ENCODE data around the gene NINJ2.

The NINJ2 gene

DNA sequence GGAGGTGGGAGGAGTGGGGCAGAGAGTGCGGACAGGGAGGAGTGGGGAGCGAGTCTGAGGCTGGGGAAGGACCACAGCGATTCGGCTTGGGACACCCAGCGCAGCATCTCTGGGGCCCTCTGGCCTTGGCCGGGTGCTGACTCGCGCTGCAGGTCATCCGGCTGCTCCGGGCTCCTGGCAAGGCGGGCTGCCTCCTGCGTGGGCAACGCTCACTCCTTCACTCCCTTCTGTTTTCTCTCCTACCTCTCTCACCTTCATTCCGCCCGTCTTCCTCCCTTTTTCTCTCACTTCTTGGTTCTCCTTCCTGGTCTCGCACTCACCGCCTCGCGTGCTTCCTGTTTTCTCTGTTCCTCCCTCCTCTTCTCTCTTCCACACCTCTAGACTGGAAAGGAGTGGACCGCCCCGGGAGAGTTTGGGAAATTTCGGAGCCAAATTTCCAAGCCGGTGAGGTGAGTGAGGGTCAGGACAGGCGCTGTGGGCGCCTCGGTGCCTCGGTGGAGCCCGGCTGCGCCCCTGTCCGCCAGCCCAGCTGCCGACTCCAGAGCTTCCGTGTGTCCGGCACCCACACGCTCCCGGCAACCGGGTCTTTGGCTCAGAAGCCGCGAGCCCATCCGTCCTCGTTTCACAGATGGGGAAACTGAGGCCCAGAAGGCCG lies 116.9 kb downstream of the NINJ2 start:
- no peak for FAIRE-seq

DNA sequence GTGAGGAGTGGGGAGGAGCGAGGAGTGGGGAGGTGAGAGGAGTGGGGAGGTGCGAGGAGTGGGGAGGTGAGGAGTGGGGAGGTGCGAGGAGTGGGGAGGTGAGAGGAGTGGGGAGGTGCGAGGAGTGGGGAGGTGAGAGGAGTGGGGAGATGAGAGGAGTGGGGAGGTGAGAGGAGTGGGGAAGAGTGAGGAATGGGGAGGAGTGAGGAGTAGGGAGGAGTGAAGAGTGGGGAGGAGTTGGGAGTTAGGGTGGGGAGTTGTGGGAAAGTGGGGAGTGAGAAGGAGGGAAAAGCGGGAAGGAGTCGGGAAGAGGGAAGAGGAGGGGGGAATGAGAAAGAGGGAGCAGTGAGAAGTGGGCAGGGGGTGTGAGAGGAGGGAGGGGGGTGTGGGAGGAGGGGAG lies 117.4 kb downstream of the NINJ2 start:
- no peak for FAIRE-seq

GRCh38 chr12:544941-545635 lies 118.2 kb downstream of the NINJ2 start:
- no peak for FAIRE-seq

GRCh38 chr12:544142-544541 lies 119.1 kb downstream of the NINJ2 start:
- FAIRE-seq, result no peak

DNA sequence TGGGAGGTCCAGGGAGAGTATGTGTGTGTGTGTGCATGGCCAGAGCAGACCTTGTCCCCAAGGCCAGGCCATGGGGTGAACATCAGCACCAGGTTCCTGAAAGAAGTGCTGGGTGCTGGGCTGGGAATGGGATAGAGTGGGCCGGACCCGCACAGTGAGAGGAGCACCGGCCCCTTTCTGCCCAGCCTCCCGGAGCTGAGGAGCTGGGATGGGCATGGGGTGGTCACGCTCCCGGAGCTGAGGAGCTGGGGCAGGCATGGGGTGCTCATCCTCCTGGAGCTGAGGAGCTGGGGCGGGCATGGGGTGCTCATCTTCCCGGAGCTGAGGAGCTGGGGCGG lies 120.2 kb downstream of the NINJ2 start:
- FAIRE-seq, result no peak

GRCh38 chr12:542395-543113 lies 120.7 kb downstream of the NINJ2 start:
- no peak for FAIRE-seq

DNA sequence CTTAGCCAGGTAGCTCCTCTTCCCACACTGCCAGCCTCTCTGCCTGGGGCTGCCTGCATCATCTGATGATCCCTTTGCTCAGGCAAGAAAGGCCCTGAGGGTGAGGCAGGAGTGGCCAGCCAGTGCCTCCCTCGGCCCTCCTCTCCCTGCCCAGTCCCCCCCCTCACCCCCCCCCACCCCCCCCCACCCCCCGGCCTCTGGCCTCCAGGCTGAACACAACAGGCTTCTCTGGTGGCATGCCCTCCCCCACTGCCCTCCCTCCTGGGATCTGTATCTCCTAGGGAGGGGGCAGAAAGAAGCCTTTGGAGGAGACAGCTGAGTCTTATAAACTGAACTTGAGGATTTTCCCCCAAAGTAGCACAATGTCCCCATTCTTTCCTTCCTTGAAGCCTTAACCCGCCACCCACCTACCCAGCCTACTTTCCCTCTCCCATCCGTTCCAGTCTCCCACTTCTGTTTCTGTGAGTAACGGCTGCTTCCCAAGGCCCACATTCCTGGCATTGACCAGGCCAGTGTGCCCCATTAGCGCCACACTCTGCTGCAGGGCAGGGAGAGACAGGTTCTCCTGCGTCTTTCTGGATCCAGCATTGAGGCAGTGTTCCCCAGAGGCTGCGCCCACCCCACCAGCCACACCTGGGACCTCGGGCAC lies 121.4 kb downstream of the NINJ2 start:
- FAIRE-seq, result no peak

DNA sequence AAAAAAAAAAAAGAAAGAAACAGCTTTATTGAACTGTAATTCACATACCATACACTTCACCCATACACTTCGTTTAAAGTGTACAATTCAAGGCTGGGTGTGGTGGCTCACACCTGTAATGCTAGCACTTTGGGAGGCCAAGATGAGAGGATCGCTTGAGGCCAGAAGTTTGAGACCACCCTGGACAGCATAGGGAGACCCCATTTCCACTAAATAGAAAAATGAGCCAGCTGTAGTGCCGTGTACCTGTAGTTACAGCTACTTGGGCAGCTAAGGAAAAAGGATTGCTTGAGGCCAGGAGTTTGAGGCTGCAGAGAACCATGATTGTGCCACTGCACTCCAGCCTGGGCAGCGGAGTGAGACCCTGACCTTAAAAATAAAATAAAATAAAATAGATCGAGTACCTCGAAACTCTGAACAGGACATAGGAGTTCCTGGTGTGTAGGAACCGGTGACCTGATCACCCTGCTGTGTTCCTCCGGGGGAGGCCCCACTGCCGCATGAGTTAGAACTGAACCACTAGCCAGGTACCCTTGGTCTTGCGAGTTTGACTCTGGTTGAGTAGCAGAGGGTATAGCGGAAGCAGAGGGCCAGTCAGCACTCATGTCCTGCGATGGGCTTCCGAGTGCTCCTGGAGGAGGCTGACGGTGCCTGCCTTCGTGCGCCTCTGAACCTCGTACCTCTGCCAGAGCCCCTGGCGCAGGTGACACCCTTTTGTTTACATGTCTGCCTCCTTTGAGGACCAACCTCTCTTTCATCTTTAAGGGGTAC lies 123.5 kb downstream of the NINJ2 start:
- no peak for FAIRE-seq

GRCh38 chr12:538731-539539 lies 124.3 kb downstream of the NINJ2 start:
- FAIRE-seq, result no peak

DNA sequence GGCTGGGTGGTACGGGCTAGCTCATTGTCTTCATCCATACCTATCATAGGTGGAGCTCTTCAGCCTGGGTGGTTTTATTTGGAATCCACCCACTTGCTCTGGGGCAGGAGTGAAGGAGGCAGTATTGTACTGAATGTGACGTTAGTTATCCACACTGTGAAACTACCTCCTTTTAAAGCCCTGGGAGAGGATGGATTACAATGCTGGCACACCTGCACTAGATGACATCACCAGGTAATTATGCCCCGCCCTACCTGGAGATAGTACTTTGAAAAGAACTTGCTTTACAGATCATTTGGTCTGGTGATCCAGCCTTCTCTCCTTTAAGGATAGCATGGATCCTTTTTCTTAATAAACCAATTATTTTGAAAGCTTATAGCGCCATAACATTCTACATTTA lies 125.5 kb downstream of the NINJ2 start:
- FAIRE-seq, result peak; percentile 78

- FAIRE-seq, result no peak
Observed at GRCh38 chr12:536751-537245, 126.4 kb downstream of the NINJ2 start.

GRCh38 chr12:535396-535795 lies 127.8 kb downstream of the NINJ2 start:
- FAIRE-seq, result no peak

DNA sequence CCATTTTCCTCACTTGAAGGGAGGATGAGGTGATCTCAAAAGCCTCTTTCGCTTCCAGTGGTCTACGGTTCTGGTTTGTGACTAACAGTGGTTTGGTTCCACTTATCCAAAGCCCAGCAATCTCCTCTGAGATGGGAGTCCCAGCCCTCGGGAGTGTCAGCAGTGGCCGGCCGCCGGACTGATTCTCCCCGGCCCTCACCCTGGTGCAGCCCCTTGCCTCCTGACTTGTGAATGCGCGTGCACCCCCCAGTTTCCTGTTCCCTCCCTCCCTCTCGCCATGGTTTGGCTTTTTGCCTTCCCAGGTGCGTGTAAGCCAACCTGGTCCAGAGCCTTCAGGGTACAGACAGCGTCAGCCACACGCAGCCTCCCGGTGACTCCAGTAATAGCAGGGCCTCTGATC lies 129.0 kb downstream of the NINJ2 start:
- FAIRE-seq, result no peak

DNA sequence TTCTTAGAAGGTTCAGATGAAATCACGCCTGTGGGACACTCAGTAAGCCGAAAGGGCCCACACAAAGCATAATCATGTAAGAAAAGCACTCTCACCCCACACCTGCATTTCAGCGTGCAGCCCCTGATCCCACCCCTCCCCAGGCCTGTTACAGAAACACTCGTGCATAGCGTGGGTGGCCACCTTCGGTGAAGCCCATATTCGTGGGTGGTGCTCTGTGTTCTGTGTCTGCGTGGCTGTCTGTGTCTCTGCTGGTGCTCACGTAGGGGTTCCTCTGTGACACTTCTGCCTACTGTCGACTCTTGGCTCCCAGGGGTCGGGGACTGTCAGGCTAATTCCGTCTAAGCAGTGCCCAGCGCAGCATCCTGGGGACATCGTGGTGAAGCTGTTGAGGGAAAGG lies 129.5 kb downstream of the NINJ2 start:
- no peak for FAIRE-seq

- FAIRE-seq, result no peak
Observed at GRCh38 chr12:532908-533565, 130.2 kb downstream of the NINJ2 start.

DNA sequence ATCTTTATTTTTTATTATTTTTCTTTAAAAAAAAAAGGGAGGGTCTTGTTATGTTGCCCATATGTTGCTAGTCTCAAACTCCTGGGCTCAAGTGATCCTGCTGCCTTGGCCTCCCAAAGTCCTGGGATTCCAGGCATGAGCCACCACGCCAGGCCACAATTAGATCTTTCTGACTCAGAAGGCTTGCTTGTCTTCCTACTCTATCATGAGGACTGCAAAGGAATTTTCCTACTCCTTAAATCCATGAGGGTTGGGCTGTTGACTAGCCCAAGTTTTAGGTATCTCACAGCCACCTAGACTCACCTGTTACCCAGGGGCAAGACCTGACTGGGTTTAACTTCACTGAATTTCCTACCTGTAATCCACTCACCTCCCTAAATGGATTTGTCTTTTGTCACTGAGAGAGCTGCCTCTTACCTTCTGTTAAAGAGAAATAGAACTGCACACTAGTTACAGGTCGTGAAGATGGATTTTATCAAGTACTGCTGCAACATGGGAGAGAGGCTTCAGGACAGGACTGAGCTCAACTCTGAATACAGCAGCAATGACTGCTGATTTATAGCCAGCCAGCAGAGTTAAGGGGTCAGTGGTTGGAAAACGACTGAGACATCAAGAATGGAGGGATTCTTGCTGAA lies 131.2 kb downstream of the NINJ2 start:
- no peak for FAIRE-seq

DNA sequence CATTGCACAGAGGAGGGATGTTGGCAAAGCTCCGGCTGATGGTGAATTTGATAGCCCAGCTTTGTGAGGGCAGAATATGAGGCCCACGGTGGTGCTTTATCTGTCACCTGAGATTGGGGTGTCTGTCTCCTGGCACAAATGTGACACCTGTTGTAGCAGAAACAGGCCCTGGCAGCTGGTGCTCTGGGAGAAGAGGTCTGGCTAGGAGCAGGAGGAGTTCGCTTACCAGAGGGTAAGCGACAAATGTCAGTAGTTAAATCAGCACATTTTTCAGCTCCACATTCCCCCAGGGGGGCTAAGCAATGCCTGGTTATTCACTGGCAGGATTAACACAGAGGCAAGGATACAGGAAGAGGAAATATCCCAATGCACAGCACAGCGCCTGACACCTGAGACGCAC lies 132.4 kb downstream of the NINJ2 start:
- no peak for FAIRE-seq

DNA sequence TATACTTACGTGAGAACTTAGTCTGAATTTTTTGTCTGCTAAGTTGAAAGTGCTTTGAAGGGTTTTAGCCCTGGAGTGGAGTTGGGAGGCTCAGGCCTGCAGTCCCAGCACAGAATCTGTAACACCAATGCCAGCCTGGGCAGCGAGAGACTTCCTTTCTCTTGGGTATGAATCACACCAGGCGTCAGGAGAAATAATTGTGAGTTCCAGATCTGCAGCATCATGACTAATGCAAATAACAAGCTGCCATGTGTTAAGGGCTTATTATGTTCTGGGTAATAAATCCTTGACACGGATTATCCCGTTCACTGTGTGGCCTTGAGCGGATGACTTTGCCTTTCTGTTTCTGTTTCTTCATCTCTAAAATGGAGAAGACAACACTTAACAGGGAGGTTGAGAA lies 132.9 kb downstream of the NINJ2 start:
- no peak for FAIRE-seq

- FAIRE-seq, result no peak
Observed at GRCh38 chr12:527729-528128, 135.5 kb downstream of the NINJ2 start.

- FAIRE-seq, result no peak
Observed at GRCh38 chr12:527241-527640, 136.0 kb downstream of the NINJ2 start.

DNA sequence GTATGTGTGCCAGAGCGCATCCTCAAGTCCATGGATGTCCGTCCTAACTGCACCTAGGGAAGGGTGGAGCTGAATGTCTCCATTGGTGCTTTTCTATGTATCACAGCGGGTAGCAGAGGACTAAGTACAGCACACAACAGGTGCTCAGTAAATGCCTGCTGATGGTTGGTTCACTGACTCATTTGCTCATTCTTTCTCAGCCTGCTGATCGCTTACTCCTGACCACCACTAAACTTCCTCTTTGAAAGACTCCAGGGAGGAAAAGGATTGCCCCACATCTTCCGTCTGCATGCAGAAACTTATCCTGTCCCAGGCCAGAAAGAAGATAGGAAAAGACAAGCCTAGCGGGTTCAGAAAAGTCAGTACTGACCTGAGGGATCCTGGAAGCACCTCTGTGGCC lies 137.2 kb downstream of the NINJ2 start:
- no peak for FAIRE-seq

Data from colon (tissue), 2 donors.